ENCODE data around the gene TM9SF2.

GRCh38 chr13:99496184-99497142 is 4.8 kb upstream of the TM9SF2 start:
- TF ChIP-seq, protein P1, sequence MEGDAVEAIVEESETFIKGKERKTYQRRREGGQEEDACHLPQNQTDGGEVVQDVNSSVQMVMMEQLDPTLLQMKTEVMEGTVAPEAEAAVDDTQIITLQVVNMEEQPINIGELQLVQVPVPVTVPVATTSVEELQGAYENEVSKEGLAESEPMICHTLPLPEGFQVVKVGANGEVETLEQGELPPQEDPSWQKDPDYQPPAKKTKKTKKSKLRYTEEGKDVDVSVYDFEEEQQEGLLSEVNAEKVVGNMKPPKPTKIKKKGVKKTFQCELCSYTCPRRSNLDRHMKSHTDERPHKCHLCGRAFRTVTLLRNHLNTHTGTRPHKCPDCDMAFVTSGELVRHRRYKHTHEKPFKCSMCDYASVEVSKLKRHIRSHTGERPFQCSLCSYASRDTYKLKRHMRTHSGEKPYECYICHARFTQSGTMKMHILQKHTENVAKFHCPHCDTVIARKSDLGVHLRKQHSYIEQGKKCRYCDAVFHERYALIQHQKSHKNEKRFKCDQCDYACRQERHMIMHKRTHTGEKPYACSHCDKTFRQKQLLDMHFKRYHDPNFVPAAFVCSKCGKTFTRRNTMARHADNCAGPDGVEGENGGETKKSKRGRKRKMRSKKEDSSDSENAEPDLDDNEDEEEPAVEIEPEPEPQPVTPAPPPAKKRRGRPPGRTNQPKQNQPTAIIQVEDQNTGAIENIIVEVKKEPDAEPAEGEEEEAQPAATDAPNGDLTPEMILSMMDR (IDR thresholded peaks at IDR 0.05; ENCODE audit: insufficient read depth, low read depth, low read length): no peak
- TF ChIP-seq EZH2 (IDR thresholded peaks at IDR 0.05; ENCODE audit: insufficient read depth, low read length): no peak

Data from astrocyte (in vitro differentiated cells and primary cell).